COLO668 (cell line): ENCODE results near the gene DNAJC16.

Source experiments
- DNase-seq: peaks from one replicate; lab custom pipeline; 2025; ENCODE audit not compliant: unreplicated experiment; lab: John Stamatoyannopoulos, UW

Gene DNAJC16

GRCh38 chr1:15618655-15619525, 92.2 kb downstream of the DNAJC16 start:
- DNase-seq, result no peak

DNA sequence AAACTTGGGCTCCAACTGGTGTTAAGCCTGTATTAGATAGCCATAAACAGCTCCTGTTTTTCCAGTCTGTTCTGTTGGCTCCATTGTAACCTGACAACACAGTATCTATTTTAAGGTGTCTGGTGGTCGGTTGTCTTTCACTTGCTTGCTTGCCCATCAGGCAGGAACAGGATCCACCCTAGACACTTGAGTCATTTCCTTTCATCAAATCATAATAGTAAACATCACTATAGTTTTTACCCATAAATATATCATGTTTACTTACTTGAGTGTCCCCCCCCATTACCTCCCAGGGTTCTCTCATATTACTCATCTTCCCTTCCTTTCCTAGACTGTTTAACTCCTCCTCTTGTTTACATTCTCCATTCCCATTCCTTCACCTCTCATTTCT, 93.5 kb downstream of the DNAJC16 start:
- peak; percentile 38 for DNase-seq

DNA sequence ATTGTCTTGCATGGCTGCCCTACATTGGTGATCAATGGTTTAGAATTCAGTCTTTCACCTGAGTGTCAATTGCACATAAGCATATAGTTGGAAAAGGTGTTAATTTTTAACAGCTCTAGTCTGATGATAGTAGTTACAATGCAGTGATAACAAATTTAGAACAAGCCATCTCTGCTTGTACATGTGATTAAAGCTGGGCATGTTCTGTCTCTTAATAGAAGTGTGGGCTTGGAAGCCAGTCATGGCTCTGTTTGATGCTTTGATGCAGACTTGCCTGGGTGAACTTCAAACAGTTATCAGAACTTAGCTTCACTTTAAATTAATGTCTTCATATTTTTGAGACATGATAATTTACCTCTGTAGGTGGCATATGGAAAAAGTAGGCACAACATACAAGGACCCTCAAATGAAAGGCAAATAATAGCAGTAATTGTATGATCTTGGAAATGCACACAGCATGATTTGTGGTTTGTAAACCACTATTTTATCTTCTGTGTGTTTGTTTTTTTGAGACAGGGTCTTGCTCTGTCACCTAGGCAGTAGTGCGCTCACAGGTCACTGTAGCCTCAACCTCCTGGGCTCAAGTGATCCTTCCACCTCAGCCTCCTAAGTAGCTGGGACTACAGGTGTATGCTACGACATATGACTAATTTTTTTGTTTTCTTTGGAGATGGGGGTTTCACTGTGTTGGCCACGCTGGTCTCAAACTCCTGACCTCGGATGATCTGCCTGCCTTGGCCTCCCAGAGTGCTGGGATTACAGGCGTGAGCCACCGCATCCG, 94.4 kb downstream of the DNAJC16 start:
- DNase-seq, result no peak

DNA sequence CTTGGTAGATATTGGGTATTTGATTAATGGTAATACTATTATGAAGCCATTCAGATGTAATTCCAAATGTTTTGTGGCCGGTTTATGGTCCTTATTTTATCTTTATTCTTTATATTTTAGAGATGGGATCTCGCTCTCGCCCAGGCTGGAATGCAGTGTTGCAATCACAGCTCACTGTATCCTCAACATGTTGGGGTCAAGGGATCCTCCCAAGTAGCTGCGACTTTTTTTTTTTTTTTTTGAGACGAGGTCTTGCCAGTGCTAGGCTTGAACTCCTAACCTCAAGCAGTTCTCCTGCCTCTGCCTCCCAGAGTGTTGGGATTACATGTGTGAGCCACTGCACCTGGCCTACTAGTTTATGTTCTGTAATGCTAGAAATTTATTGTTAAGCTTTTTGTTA, 95.3 kb downstream of the DNAJC16 start:
- DNase-seq, result no peak

DNA sequence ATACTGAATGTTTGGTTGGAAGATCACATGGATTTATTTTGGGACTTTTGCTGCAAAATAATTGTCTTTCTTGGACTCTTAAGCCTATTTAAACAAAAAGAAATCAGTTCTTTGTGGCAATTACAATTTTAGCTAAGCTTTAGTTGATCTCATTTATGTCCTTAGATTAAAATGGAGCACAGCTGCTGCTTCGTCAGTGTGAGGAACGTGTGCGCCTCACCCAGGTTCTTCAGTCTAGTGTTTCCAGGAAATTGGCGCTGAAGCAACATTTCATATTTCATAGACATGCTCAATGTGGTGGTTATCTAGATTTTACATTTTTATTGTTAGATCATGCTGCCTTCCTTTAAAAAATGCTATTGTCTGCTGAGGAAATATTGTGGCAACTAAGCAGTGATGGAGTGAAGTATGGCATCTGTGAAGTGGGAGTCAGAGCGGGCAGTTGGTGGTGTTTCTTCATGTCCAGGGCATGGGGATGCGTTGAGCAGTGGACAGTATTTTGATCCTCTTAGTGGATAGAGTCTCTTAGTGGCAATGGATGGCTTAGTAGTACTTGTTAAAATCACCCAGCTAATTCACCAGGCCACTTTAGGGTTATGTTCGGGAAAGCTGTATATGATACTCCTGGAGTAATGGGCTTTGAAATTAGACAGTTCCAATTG, 96.2 kb downstream of the DNAJC16 start:
- DNase-seq, result no peak

GRCh38 chr1:15623435-15623834, 96.8 kb downstream of the DNAJC16 start:
- no peak for DNase-seq

GRCh38 chr1:15624133-15624714, 97.6 kb downstream of the DNAJC16 start:
- DNase-seq, result no peak

GRCh38 chr1:15625056-15625917, 98.6 kb downstream of the DNAJC16 start:
- DNase-seq, result no peak
